ENCODE measurements around the gene MAN1C1. TPM values are rescaled to one million over a fixed set of nuclear protein-coding genes. Genes with fewer than 3 reads are reported as not detected.

Gene MAN1C1
- total and polyA plus RNA-seq, 10 of the 15 experiments (the other 5 are each of a cell fraction or from before 2014, with no cell fraction given), result 0.12 to 0.56 (median 0.22) TPM; not detected in 3

GRCh38 chr1:25593861-25594260, 22.7 kb upstream of the MAN1C1 start:
- H3K36me3 ChIP-seq (ENCODE audit: control insufficient read depth in 2 of 2, insufficient read depth in 2 of 2, low read length in 1 of 2), result no peaks in the 10 kb centered on the region
- peaks cover 3% of the 10 kb centered on the region; the same call in 2 of the 3 replicates for H3K9me3 ChIP-seq (replicated peaks; ENCODE audit: control insufficient read depth, insufficient read depth, low read length)
- H4K20me1 ChIP-seq (ENCODE audit: control insufficient read depth, insufficient read depth), result no peaks in the 10 kb centered on the region
- WGBS (ENCODE audit: insufficient coverage, insufficient replicate concordance, low lambda C conversion rate, missing lambda C conversion rate), result 24% methylated on average over 2 of the region's 2 CpGs
- no peak overlapping the region for H3K9ac ChIP-seq (ENCODE audit: control insufficient read depth, insufficient read depth, low read length)
- in situ Hi-C loops (cut with MboI), result no loop called here
- H3K27me3 ChIP-seq (replicated peaks in 1 of 2; ENCODE audit: control insufficient read depth in 2 of 2, insufficient read depth in 2 of 2, low read length in 1 of 2), result no peaks in the 10 kb centered on the region
- ATAC-seq (no peak), DNase-seq (ENCODE audit: low read depth, low spot score) (no peak), FAIRE-seq (no peak)
- ChIA-PET POLR2A (no interaction called here), SMC1A (ENCODE audit: uncharacterized antibody, unreplicated experiment) (interaction anchor here (0.6 to 1.0 kb wide), 2 partner anchors 15 to 16 kb away, joined by 3 read pairs; no protein-coding TSS in a partner anchor), CTCF (no interaction called here), RAD21 (ENCODE audit: unreplicated experiment) (no interaction called here)
- no peaks in the 10 kb centered on the region for H3K4me1 ChIP-seq (ENCODE audit: control insufficient read depth, insufficient read depth, low read length)
- no peak overlapping the region for H3K4me2 ChIP-seq (ENCODE audit: control insufficient read depth, insufficient read depth)
- H3K79me2 ChIP-seq (ENCODE audit: control insufficient read depth, insufficient read depth, low read length), result no peaks in the 10 kb centered on the region
- no peak for TF ChIP-seq BCLAF1 (IDR thresholded peaks at IDR 0.05)
- no TSS peak for BruUV-seq (replicated peaks)
- H3K4me3 ChIP-seq, result no peak overlapping the region
- H2AFZ ChIP-seq (ENCODE audit: control insufficient read depth, low read depth, low read length), result no peak overlapping the region
- H3K27ac ChIP-seq (ENCODE audit: control insufficient read depth, insufficient read depth), result no peak overlapping the region
- intact Hi-C loops (cut with micrococcal nuclease; ENCODE audit: unreplicated experiment), result no loop called here

GRCh38 chr1:25594971-25595370, 21.6 kb upstream of the MAN1C1 start:
- Histone ChIP-seq H3K4me3 (no peak overlapping the region), H3K4me2 (ENCODE audit: control insufficient read depth, insufficient read depth) (no peak overlapping the region), H3K36me3 (ENCODE audit: control insufficient read depth in 2 of 2, insufficient read depth in 2 of 2, low read length in 1 of 2) (no peaks in the 10 kb centered on the region), H3K79me2 (ENCODE audit: control insufficient read depth, insufficient read depth, low read length) (no peaks in the 10 kb centered on the region), H3K27me3 (replicated peaks in 1 of 2; ENCODE audit: control insufficient read depth in 2 of 2, insufficient read depth in 2 of 2, low read length in 1 of 2) (no peaks in the 10 kb centered on the region), H3K27ac (ENCODE audit: control insufficient read depth, insufficient read depth) (no peak overlapping the region), H3K9ac (ENCODE audit: control insufficient read depth, insufficient read depth, low read length) (no peak overlapping the region), H4K20me1 (ENCODE audit: control insufficient read depth, insufficient read depth) (no peaks in the 10 kb centered on the region), H3K4me1 (ENCODE audit: control insufficient read depth, insufficient read depth, low read length) (peaks cover 3% of the 10 kb centered on the region), H3K9me3 (replicated peaks; ENCODE audit: control insufficient read depth, insufficient read depth, low read length) (peaks cover 7% of the 10 kb centered on the region; the same call in 2 of the 3 replicates), H2AFZ (ENCODE audit: control insufficient read depth, low read depth, low read length) (no peak overlapping the region)
- POLR2A ChIA-PET, result no interaction called here
- WGBS (ENCODE audit: insufficient coverage, insufficient replicate concordance, low lambda C conversion rate, missing lambda C conversion rate), result 16% methylated on average over 2 of the region's 2 CpGs
- ATAC-seq (no peak), FAIRE-seq (no peak), DNase-seq (ENCODE audit: low read depth, low spot score) (no peak)
- intact Hi-C loops (cut with micrococcal nuclease; ENCODE audit: unreplicated experiment), result no loop called here
- RAD21 ChIA-PET (ENCODE audit: unreplicated experiment), result interaction anchor here (0.6 kb wide), 1 partner anchor 104 kb away, joined by 3 read pairs; no protein-coding TSS in a partner anchor
- SMC1A ChIA-PET (ENCODE audit: uncharacterized antibody, unreplicated experiment), result no interaction called here
- CTCF ChIA-PET, result no interaction called here
- BruUV-seq (replicated peaks), result no TSS peak
- in situ Hi-C loops (cut with MboI), result no loop called here
- TF ChIP-seq JUND (IDR thresholded peaks at IDR 0.05; ENCODE audit: low read depth, low read length) (no peak), E4F1 (IDR thresholded peaks at IDR 0.05; ENCODE audit: borderline replicate concordance, partially characterized antibody) (no peak), BCL11A (IDR thresholded peaks at IDR 0.05; ENCODE audit: low read depth, low read length) (no peak), FOXK2 (IDR thresholded peaks at IDR 0.05) (no peak), EED (IDR thresholded peaks at IDR 0.05; ENCODE audit: low read depth) (no peak), JUNB (IDR thresholded peaks at IDR 0.05) (no peak), NKRF (conservative IDR thresholded peaks at IDR 0.05) (no peak), SREBF1 (IDR thresholded peaks at IDR 0.05; ENCODE audit: low read length) (no peak), CBX5 (IDR thresholded peaks at IDR 0.05; ENCODE audit: low read depth) (no peak), ZNF622 (IDR thresholded peaks at IDR 0.05) (no peak)

Data from GM12878 (cell line).